NCI-H345 treated with DMSO at 0.1 percent for 48 hours (cell line): ENCODE data around the gene ALKBH5.

Experiments used
- DNase-seq: peaks from one replicate; lab custom pipeline; 2025; ENCODE audit not compliant: unreplicated experiment; lab: John Stamatoyannopoulos, UW

The ALKBH5 gene

GRCh38 chr17:18157354-18157985 lies 26.2 kb upstream of the ALKBH5 start:
- no peak for DNase-seq

GRCh38 chr17:18158022-18158600 lies 25.5 kb upstream of the ALKBH5 start:
- DNase-seq: no peak

GRCh38 chr17:18159551-18160120 lies 24.0 kb upstream of the ALKBH5 start:
- no peak for DNase-seq

GRCh38 chr17:18160128-18160856 lies 23.3 kb upstream of the ALKBH5 start:
- DNase-seq: no peak

DNA sequence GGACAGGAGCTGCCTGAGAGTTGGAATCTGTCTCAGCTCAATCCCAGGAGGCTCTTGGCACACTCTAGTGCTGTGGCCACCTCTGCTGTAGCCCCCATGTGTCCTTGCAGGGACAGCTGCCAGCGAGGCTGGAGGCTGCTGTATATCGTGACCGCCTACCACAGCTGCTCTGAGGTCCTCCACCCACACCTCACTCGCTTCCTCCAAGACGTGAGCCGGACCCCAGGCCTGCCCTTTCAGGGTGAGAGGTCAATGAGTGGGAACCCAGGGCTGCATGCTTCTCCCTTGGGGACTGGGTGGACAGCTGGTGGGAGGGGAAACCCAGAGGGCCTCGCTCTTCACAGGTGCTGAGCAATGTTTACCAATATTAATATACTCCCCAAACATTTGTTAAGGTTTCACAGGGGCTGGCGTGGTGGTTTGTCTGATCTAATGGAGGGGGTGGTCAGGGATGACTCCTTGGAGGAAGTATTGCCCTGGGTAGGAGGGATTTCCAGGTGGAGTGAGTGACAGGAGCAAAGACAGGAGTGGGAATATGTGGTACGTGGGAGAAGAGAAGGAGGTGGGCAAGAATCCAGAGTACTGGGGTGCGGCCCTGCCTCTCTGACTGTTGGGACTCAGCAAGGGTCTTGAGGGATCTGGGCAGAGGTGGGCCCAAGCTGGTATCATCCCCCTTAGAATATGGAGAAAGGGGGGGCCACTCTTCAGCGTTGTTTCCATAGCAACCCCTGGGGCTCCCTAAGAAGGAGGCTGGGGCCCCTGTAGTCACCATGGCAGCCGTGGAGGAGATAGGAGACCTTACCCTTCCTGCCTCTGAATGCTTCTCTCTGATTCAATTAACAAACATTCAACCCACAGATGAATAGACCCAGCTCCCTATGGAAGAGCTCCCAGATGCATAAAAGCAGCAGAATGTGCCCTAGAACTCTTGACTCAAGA lies 22.2 kb upstream of the ALKBH5 start:
- DNase-seq: no peak

GRCh38 chr17:18163547-18163946 lies 20.1 kb upstream of the ALKBH5 start:
- no peak for DNase-seq

DNA sequence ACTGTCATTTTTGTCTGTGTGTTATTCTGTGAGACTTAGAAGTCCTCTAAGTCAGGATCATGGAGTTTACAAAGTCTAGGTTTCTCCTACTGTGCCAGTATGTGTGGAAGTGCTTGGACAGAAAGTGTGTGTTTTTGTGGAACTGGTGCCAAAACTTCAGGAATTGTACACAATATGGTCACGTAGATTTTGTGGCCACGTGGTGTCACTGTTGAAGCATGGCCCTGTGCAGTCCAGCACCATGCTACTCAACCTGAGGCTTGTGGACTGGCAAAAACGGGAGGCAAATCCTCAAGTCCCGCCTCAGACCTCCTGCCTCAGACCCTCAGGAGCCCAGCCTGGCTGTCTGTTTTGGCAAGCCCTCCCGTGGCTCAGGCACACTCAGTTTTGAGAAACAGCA lies 16.7 kb upstream of the ALKBH5 start:
- DNase-seq: no peak

DNA sequence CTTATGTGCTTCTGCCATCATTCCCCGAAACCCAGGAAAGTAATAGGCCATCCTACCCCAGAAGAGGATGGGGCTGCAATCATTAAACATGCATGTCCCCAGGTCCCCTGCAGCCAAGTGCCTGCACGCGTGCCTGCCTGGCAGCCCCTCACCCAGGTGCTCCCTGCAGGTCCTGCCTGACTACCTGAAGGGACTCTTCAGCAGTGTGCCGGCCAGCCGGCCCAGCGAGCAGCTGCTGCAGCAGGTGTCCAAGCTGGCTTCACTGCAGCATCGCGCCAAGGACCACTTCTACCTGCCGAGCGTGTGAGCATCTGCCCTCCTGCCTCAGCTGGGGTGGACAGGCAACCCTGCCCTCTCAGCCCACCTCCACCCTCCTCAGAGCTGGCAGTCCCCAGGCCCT lies 16.2 kb upstream of the ALKBH5 start:
- no peak for DNase-seq

DNA sequence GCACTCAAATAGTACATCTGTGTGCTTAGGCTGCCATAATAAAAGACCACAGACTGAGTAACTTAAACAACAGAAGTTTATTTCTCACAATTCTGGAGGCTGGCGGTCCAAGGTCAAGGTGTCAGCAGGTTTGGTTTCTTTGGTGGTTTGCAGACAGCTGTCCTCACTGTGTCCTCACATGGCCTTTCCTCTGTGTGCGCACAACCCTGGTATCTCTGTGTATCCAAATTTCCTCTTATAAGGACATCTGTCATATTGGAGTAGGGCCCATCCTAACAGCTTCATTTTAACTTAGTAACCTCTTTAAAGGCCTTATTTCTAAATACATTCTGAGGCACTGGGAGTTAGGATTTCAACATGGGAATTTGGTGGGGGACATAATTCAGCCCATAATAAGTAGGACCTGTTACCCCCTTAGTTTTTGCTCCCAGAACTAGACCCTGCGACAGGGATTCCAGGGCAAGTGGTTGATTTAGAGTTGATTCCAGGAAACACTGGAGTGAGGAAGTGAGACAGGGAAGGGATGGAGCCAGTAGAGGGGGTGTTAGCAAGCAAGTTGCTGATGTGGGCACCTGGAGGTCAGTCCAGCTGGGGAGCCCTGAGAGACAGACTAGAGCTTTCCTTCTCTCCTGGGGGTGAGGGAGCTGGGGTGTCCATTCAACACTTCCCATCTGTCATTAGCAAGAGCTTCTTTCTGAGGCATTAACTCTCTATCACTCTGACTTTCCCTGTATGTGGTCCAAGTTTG lies 10.9 kb upstream of the ALKBH5 start:
- DNase-seq: no peak

DNA sequence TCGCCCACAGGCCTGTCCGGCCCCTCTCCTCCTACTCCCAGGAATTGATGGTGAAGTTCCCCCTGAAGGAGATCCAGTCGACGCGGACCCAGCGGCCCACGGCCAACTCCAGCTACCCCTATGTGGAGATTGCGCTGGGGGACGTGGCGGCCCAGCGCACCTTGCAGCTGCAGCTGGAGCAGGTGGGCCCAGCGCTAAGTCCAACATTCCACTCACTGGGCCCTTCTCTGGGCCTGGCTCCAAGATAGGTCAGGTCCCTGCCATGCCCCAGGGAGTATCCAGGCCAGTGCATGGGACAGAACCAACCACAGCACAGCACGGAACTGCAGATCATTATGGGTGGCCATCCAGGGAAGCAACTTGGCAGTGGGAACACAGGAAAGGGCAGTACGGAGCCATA lies 9.9 kb upstream of the ALKBH5 start:
- DNase-seq: no peak

DNA sequence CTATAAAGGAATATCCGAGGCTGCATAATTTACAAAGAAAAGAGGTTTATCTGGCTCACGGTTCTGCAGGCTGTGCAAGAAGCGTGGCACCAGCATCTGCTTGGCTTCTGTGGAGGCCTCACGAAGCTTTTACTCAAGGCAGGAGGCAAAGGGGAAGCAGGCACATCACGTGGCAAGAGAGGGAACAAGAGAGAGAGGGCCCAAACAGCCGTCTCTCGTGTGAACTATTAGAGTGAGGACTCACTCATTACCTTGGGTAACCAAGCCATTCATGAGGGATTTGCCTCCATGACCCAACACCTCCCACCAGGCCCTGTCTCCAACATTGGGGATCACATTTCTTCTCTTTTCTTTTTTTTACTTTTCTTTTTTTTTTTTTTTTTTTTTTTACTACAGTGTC lies 7.5 kb upstream of the ALKBH5 start:
- DNase-seq: no peak

GRCh38 chr17:18177133-18177532 lies 6.5 kb upstream of the ALKBH5 start:
- DNase-seq: no peak

GRCh38 chr17:18177722-18178121 lies 5.9 kb upstream of the ALKBH5 start:
- no peak for DNase-seq

- no peak for DNase-seq
Measured at GRCh38 chr17:18179196-18179595, 4.4 kb upstream of the ALKBH5 start.

DNA sequence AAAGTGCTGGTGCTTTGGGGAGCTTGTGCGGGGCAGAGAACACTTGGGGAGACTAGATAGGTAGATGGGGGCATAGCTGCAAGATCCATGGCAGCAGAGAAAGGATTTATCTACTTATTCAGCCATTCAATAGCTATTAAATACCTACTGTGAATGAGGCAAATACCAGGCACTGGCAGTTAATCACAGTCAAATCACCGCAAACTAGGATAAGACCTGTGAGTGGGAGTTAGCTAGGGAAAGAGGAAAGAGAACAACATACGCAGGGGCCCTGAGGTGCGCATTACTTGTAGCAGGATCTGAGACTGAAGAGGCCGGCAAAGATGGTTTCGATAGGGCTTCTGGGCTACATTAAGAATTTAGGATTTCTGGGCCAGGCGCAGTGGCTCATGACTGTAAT lies 3.8 kb upstream of the ALKBH5 start:
- DNase-seq: no peak

DNA sequence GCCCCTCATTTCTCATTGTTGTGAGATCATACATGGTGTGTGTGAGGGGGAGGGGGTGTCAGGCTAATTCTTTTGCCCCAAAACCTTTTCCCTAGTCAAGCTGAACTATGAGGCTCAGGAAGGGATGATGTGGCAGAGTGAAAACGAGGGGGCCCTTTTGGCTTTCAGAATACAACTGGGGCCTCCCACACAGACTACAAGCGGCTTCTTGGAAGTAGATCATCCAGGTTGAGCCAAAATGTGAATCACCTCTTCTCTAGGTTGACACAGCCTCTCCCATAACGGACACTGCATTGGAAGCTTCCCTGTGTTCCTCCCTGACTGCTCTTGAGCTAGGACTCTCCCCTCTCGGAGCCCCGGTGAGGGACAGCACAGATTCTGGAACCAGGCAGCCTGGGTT lies 2.3 kb upstream of the ALKBH5 start:
- no peak for DNase-seq

- DNase-seq: no peak
Measured at GRCh38 chr17:18182110-18182977, 1.3 kb upstream of the ALKBH5 start.

GRCh38 chr17:18182978-18183333 lies 672 bp upstream of the ALKBH5 start:
- DNase-seq: no peak

DNA sequence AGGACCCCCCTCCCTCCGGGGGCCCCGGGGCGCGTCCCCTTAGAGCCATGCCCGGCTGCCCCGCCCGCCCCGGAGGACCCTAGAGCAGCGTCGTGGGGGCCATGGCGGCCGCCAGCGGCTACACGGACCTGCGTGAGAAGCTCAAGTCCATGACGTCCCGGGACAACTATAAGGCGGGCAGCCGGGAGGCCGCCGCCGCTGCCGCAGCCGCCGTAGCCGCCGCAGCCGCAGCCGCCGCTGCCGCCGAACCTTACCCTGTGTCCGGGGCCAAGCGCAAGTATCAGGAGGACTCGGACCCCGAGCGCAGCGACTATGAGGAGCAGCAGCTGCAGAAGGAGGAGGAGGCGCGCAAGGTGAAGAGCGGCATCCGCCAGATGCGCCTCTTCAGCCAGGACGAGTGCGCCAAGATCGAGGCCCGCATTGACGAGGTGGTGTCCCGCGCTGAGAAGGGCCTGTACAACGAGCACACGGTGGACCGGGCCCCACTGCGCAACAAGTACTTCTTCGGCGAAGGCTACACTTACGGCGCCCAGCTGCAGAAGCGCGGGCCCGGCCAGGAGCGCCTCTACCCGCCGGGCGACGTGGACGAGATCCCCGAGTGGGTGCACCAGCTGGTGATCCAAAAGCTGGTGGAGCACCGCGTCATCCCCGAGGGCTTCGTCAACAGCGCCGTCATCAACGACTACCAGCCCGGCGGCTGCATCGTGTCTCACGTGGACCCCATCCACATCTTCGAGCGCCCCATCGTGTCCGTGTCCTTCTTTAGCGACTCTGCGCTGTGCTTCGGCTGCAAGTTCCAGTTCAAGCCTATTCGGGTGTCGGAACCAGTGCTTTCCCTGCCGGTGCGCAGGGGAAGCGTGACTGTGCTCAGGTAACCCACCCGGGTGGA lies 759 bp downstream of the ALKBH5 start:
- no peak for DNase-seq
